GM10266 (cell line): ENCODE data around the gene SLC8A3.
A peak's percentile ranks its signal among the peaks of the same experiment; 100 is the strongest.

Experiments
- DNase-seq: peaks from one replicate; pipeline ENCODE4 v3.0.0; 2012; ENCODE audit errors: extremely low spot score
- CTCF ChIP-seq: IDR thresholded peaks from 2 replicates; pipeline ENCODE4 v1.5.1; 2012; ENCODE audit warnings: mild to moderate bottlenecking, low read depth; ENCODE audit not compliant: control insufficient read depth, insufficient read depth; ENCODE audit errors: missing control alignments

Gene SLC8A3

GRCh38 chr14:70073924-70074566 is 114.7 kb downstream of the SLC8A3 start:
- peak; percentile 68 for DNase-seq

GRCh38 chr14:70069186-70069585 is 119.6 kb downstream of the SLC8A3 start:
- DNase-seq, result no peak
- TF ChIP-seq CTCF, result no peak

More at GRCh38 chr14:70073924-70074566, 114.7 kb downstream of the SLC8A3 start:
- TF ChIP-seq CTCF, result peak; percentile 80

- no peak for DNase-seq
- TF ChIP-seq CTCF, result no peak
Observed at GRCh38 chr14:70067810-70068209, 120.9 kb downstream of the SLC8A3 start.

GRCh38 chr14:70064136-70064865 is 124.5 kb downstream of the SLC8A3 start:
- no peak for TF ChIP-seq CTCF
- DNase-seq, result no peak

- DNase-seq, result no peak
- no peak for TF ChIP-seq CTCF
Observed at GRCh38 chr14:70061108-70061507, 127.6 kb downstream of the SLC8A3 start.

- no peak for DNase-seq
- no peak for TF ChIP-seq CTCF
Observed at GRCh38 chr14:70059545-70059944, 129.2 kb downstream of the SLC8A3 start.

GRCh38 chr14:70057519-70058136 is 131.1 kb downstream of the SLC8A3 start:
- TF ChIP-seq CTCF, result no peak
- DNase-seq, result no peak
